GM21825 (cell line): ENCODE results near the gene GINS3.

ENCODE experiments used
- ATAC-seq: cut with Tn5 transposase; IDR thresholded peaks from one replicate; pipeline ENCODE4 v1.9.1; 2021; ENCODE audit warnings: mild to moderate bottlenecking, moderate library complexity; ENCODE audit not compliant: unreplicated experiment

The GINS3 gene

GRCh38 chr16:58422809-58423208 is 30.5 kb downstream of the GINS3 start:
- ATAC-seq = no peak

- ATAC-seq = no peak
These were observed 33.0 kb downstream of the GINS3 start for GRCh38 chr16:58425245-58425644.

GRCh38 chr16:58425756-58426494 is 33.7 kb downstream of the GINS3 start:
- ATAC-seq = peak; percentile 87

GRCh38 chr16:58426966-58427365 is 34.7 kb downstream of the GINS3 start:
- ATAC-seq = no peak

GRCh38 chr16:58428621-58429542 is 36.6 kb downstream of the GINS3 start:
- no peak for ATAC-seq

- no peak for ATAC-seq
These were observed 38.4 kb downstream of the GINS3 start for GRCh38 chr16:58430718-58431117.

GRCh38 chr16:58433569-58433951 is 41.3 kb downstream of the GINS3 start:
- ATAC-seq = no peak

- no peak for ATAC-seq
These were observed 43.5 kb downstream of the GINS3 start for GRCh38 chr16:58435779-58436178.

GRCh38 chr16:58440131-58440530 is 47.9 kb downstream of the GINS3 start:
- no peak for ATAC-seq

GRCh38 chr16:58442547-58442946 is 50.3 kb downstream of the GINS3 start:
- ATAC-seq = no peak

GRCh38 chr16:58443783-58444182 is 51.5 kb downstream of the GINS3 start:
- ATAC-seq = no peak

- ATAC-seq = no peak
These were observed 52.0 kb downstream of the GINS3 start for GRCh38 chr16:58444265-58444664.

GRCh38 chr16:58448890-58449289 is 56.6 kb downstream of the GINS3 start:
- no peak for ATAC-seq

- ATAC-seq = no peak
These were observed 57.0 kb downstream of the GINS3 start for GRCh38 chr16:58449306-58449705.

GRCh38 chr16:58449768-58450167 is 57.5 kb downstream of the GINS3 start:
- no peak for ATAC-seq

- ATAC-seq = no peak
These were observed 58.3 kb downstream of the GINS3 start for GRCh38 chr16:58450590-58450989.

GRCh38 chr16:58451265-58451689 is 59.0 kb downstream of the GINS3 start:
- ATAC-seq = no peak

GRCh38 chr16:58451945-58452401 is 59.7 kb downstream of the GINS3 start:
- no peak for ATAC-seq

- no peak for ATAC-seq
These were observed 60.4 kb downstream of the GINS3 start for GRCh38 chr16:58452640-58453039.

- no peak for ATAC-seq
These were observed 61.9 kb downstream of the GINS3 start for GRCh38 chr16:58454178-58454577.

GRCh38 chr16:58454856-58455255 is 62.6 kb downstream of the GINS3 start:
- ATAC-seq = no peak
